LNCAP (cell line): ENCODE data around the gene ADGRG2.

ENCODE experiments used
- CTCF ChIP-seq: fragments of 450-650 bp; IDR thresholded peaks from 2 replicates; pipeline ENCODE4 v1.5.1; 2017; ENCODE audit warnings: mild to moderate bottlenecking

ADGRG2 gene

GRCh38 chrX:19057856-19058255 lies 64.4 kb downstream of the ADGRG2 start:
- TF ChIP-seq CTCF: no peak

DNA sequence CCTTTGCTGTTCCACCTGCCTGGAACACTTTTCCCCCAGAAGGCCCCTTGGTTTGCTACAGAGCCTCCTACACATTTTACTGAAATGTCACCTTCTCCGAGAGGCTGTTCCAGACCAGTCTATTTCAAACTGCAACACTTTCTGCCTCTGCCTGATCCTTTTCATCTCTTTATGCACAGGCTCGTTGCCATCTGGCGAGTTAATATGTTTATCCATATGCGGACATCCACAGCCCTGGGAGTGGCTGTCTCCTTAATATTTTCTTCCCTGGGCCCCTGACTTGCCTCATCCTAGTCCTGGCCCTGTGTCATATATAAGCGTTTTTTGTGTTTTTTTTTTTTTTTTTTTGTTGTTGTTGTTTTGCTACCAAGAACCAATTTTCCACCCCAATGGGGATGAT lies 73.2 kb downstream of the ADGRG2 start:
- TF ChIP-seq CTCF: no peak

- no peak for TF ChIP-seq CTCF
Observed at GRCh38 chrX:19046343-19047215, 75.7 kb downstream of the ADGRG2 start.

GRCh38 chrX:19040373-19040772 lies 81.9 kb downstream of the ADGRG2 start:
- TF ChIP-seq CTCF: peak; percentile 46

DNA sequence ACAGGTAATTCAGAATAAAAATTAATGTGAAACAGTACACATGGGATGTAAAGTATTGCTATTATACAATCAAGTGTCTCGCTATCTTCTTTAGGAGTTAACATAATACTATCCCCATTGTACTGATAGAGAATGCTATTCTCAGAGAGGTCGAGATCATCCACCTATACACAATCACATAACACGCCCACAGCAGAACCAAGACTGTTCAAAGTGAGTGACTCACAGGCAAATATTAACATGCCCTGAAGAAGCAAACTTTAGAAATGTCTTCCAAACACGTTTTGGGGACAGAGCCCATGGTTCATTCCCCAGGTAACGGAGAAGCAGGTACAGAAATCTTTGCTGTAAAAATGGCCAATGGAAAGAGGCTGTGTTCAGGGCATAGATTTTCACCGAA lies 88.2 kb downstream of the ADGRG2 start:
- no peak for TF ChIP-seq CTCF

GRCh38 chrX:19030805-19031204 lies 91.5 kb downstream of the ADGRG2 start:
- TF ChIP-seq CTCF: no peak

GRCh38 chrX:19028560-19028959 lies 93.7 kb downstream of the ADGRG2 start:
- TF ChIP-seq CTCF: no peak
